WTC11 (cell line): ENCODE measurements around the gene P4HB. TPM values are rescaled to one million over a fixed set of nuclear protein-coding genes. Genes with fewer than 3 reads are reported as not detected.

Experiments
- ATAC-seq: fragments of 200-7000 bp; cut with Tn5 transposase; 2 replicates; pipeline ENCODE4 v1.10.0; 2021; ENCODE audit warnings: mild to moderate bottlenecking, moderate library complexity
- CTCF ChIA-PET: fragments of 300-600 bp; sonication (Branson Sonifier 250); formaldehyde crosslinking; loops from one replicate; lab custom pipeline; 2021; ENCODE audit warnings: antibody characterized with exemption; lab: Charles Lee
- POLR2A ChIA-PET: fragments of 350-600 bp; sonication (Branson Sonifier 250); formaldehyde crosslinking; loops from one replicate; lab custom pipeline; 2021; ENCODE audit warnings: antibody characterized with exemption; lab: Charles Lee
- DNase-seq: peaks from one replicate; pipeline ENCODE4 v3.0.0; 2021; ENCODE audit warnings: low spot score
- H3K27ac Mint-ChIP-seq: 2 replicates; pipeline ENCODE4 v1.8.0; 2021; ENCODE audit warnings: mixed read lengths
- H3K27me3 Mint-ChIP-seq: 2 replicates; pipeline ENCODE4 v1.8.0; 2021; ENCODE audit warnings: low read depth, mild to moderate bottlenecking, moderate library complexity, mixed read lengths
- H3K36me3 Mint-ChIP-seq: 2 replicates; pipeline ENCODE4 v1.8.0; 2021; ENCODE audit warnings: mixed read lengths
- H3K4me1 Mint-ChIP-seq: 2 replicates; pipeline ENCODE4 v1.8.0; 2022; ENCODE audit warnings: mixed read lengths
- H3K4me3 Mint-ChIP-seq: 2 replicates; pipeline ENCODE4 v1.8.0; 2021; ENCODE audit warnings: mild to moderate bottlenecking, moderate library complexity, mixed read lengths
- H3K9me3 Mint-ChIP-seq: 2 replicates; pipeline ENCODE4 v1.8.0; 2021; ENCODE audit warnings: mixed read lengths
- ATF2 ChIP-seq: sonication (generic); formaldehyde crosslinking; IDR thresholded peaks from 2 replicates; pipeline ENCODE4 v1.8.1; 2022; ENCODE audit warnings: low read depth, missing genetic modification reagents, borderline replicate concordance
- CDX4 ChIP-seq: fragments of 250-450 bp; sonication (Bioruptor Pico); IDR thresholded peaks from 2 replicates; pipeline ENCODE4 v1.9.0; 2021; ENCODE audit warnings: moderate library complexity, mild to moderate bottlenecking, inconsistent platforms, borderline replicate concordance
- EMX1 ChIP-seq: fragments of 250-450 bp; sonication (Bioruptor Pico); IDR thresholded peaks from 2 replicates; pipeline ENCODE4 v1.8.0; 2021; ENCODE audit warnings: mild to moderate bottlenecking
- FOXJ3 ChIP-seq: sonication (generic); formaldehyde crosslinking; IDR thresholded peaks from 2 replicates; pipeline ENCODE4 v1.9.0; 2021; ENCODE audit warnings: missing genetic modification reagents, mild to moderate bottlenecking, borderline replicate concordance
- HMGXB4 ChIP-seq: sonication (generic); formaldehyde crosslinking; IDR thresholded peaks from 2 replicates; pipeline ENCODE4 v1.8.1; 2023; ENCODE audit warnings: mild to moderate bottlenecking, moderate library complexity, missing genetic modification reagents
- IRF1 ChIP-seq: sonication (generic); formaldehyde crosslinking; IDR thresholded peaks from 2 replicates; pipeline ENCODE4 v1.8.0; 2023; ENCODE audit warnings: missing genetic modification reagents
- KAT7 ChIP-seq: sonication (generic); formaldehyde crosslinking; IDR thresholded peaks from 2 replicates; pipeline ENCODE4 v1.8.1; 2023; ENCODE audit warnings: missing genetic modification reagents, mild to moderate bottlenecking, borderline replicate concordance
- NR3C1 ChIP-seq: sonication (generic); formaldehyde crosslinking; conservative IDR thresholded peaks from 2 replicates; pipeline ENCODE4 v1.8.1; 2023; ENCODE audit warnings: low read depth, mild to moderate bottlenecking, missing genetic modification reagents
- RELA ChIP-seq: sonication (generic); formaldehyde crosslinking; IDR thresholded peaks from 2 replicates; pipeline ENCODE4 v1.8.1; 2022; ENCODE audit warnings: missing genetic modification reagents, mild to moderate bottlenecking, borderline replicate concordance
- SMAD4 ChIP-seq: sonication (generic); formaldehyde crosslinking; IDR thresholded peaks from 2 replicates; pipeline ENCODE4 v1.8.0; 2022; ENCODE audit warnings: mild to moderate bottlenecking, missing genetic modification reagents
- SP1 ChIP-seq: sonication (generic); formaldehyde crosslinking; conservative IDR thresholded peaks from 2 replicates; pipeline ENCODE4 v1.8.1; 2022; ENCODE audit warnings: missing genetic modification reagents
- TP53 ChIP-seq: sonication (generic); formaldehyde crosslinking; IDR thresholded peaks from 2 replicates; pipeline ENCODE4 v1.8.1; 2023; ENCODE audit warnings: mild to moderate bottlenecking, missing genetic modification reagents
- ZNF219 ChIP-seq: sonication (generic); formaldehyde crosslinking; IDR thresholded peaks from 2 replicates; pipeline ENCODE4 v1.8.0; 2023; ENCODE audit warnings: missing genetic modification reagents, mild to moderate bottlenecking, borderline replicate concordance
- ZNF317 ChIP-seq: sonication (generic); formaldehyde crosslinking; IDR thresholded peaks from 2 replicates; pipeline ENCODE4 v1.8.1; 2023; ENCODE audit warnings: low read depth, mild to moderate bottlenecking, moderate library complexity, missing genetic modification reagents, borderline replicate concordance
- ZSCAN18 ChIP-seq: fragments of 250-450 bp; sonication (Bioruptor Pico); IDR thresholded peaks from 2 replicates; pipeline ENCODE4 v2.1.2; 2022; ENCODE audit warnings: mild to moderate bottlenecking, moderate library complexity
- total RNA-seq: library from RNA; stranded (reverse); gene quantifications from 3 replicates; pipeline ENCODE4 v1.2.3, GENCODE V29; 2021
- TF ChIP-seq, protein P1 (sequence below): fragments of 250-450 bp; sonication (Bioruptor Pico); IDR thresholded peaks from 2 replicates; pipeline ENCODE4 v1.9.0; 2021; ENCODE audit warnings: mild to moderate bottlenecking
- TF ChIP-seq, protein P2 (sequence below): fragments of 250-450 bp; sonication (Bioruptor Pico); IDR thresholded peaks from 2 replicates; pipeline ENCODE4 v1.9.0; 2021; ENCODE audit warnings: mild to moderate bottlenecking
- TF ChIP-seq, protein P3 (sequence below): sonication (generic); formaldehyde crosslinking; IDR thresholded peaks from 2 replicates; pipeline ENCODE4 v1.8.1; 2022; ENCODE audit warnings: missing genetic modification reagents, borderline replicate concordance
- TF ChIP-seq, protein P4 (sequence below): sonication (generic); formaldehyde crosslinking; IDR thresholded peaks from 2 replicates; pipeline ENCODE4 v1.8.1; 2023; ENCODE audit warnings: mild to moderate bottlenecking, missing genetic modification reagents, moderate library complexity

P4HB gene
- total RNA-seq, 1 experiment from 2014 or later, result 380 TPM

- Mint-ChIP-seq H3K4me3 (no peak overlapping the region), H3K4me1 (peaks cover 17% of the 10 kb centered on the region)
- no peak for DNase-seq
- TF ChIP-seq ZSCAN18 (CRISPR knock-in tag), result no peak
- TF ChIP-seq ATF2 (CRISPR knock-in tag), result no peak
- TF ChIP-seq NR3C1 (CRISPR knock-in tag), result no peak
- TF ChIP-seq IRF1 (CRISPR knock-in tag), result no peak
- TF ChIP-seq, protein P1, sequence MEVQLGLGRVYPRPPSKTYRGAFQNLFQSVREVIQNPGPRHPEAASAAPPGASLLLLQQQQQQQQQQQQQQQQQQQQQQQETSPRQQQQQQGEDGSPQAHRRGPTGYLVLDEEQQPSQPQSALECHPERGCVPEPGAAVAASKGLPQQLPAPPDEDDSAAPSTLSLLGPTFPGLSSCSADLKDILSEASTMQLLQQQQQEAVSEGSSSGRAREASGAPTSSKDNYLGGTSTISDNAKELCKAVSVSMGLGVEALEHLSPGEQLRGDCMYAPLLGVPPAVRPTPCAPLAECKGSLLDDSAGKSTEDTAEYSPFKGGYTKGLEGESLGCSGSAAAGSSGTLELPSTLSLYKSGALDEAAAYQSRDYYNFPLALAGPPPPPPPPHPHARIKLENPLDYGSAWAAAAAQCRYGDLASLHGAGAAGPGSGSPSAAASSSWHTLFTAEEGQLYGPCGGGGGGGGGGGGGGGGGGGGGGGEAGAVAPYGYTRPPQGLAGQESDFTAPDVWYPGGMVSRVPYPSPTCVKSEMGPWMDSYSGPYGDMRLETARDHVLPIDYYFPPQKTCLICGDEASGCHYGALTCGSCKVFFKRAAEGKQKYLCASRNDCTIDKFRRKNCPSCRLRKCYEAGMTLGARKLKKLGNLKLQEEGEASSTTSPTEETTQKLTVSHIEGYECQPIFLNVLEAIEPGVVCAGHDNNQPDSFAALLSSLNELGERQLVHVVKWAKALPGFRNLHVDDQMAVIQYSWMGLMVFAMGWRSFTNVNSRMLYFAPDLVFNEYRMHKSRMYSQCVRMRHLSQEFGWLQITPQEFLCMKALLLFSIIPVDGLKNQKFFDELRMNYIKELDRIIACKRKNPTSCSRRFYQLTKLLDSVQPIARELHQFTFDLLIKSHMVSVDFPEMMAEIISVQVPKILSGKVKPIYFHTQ (CRISPR knock-in tag), result no peak
- TF ChIP-seq SP1 (CRISPR knock-in tag), result no peak
- TF ChIP-seq FOXJ3 (CRISPR knock-in tag), result no peak
- no peak for TF ChIP-seq ZNF219 (CRISPR knock-in tag)
- no peak for TF ChIP-seq ZNF317
- TF ChIP-seq EMX1 (CRISPR knock-in tag), result no peak
- no peak for TF ChIP-seq CDX4
- TF ChIP-seq TP53 (CRISPR knock-in tag), result no peak
- TF ChIP-seq, all 79 proteins: peak for 0
- POLR2A ChIA-PET, result no interaction called here
- H3K36me3 Mint-ChIP-seq, result no peaks in the 10 kb centered on the region
- ATAC-seq, result no peak
- 0 out of 2 replicates have a peak overlapping the region, but pooled peaks have one; percentile 36 for H3K27ac Mint-ChIP-seq
- no peaks in the 10 kb centered on the region for H3K27me3 Mint-ChIP-seq
- no peaks in the 10 kb centered on the region for H3K9me3 Mint-ChIP-seq
- CTCF ChIA-PET, result no interaction called here
These were observed 30.5 kb downstream of the P4HB start for GRCh38 chr17:81829858-81830257.

- Mint-ChIP-seq H3K27me3 (no peaks in the 10 kb centered on the region), H3K27ac (peak overlapping the region; percentile 69), H3K4me1 (peaks cover 17% of the 10 kb centered on the region), H3K4me3 (no peak overlapping the region), H3K36me3 (no peaks in the 10 kb centered on the region), H3K9me3 (no peaks in the 10 kb centered on the region)
- DNase-seq, result no peak
- ChIA-PET POLR2A (no interaction called here), CTCF (interaction anchor here (0.7 to 2.1 kb wide), 5 partner anchors 12 to 117 kb away, joined by 3 to 6 read pairs (median 3); no protein-coding TSS in a partner anchor)
- ATAC-seq, result no peak
- TF ChIP-seq KAT7 (CRISPR knock-in tag), result no peak
- TF ChIP-seq, protein P2, sequence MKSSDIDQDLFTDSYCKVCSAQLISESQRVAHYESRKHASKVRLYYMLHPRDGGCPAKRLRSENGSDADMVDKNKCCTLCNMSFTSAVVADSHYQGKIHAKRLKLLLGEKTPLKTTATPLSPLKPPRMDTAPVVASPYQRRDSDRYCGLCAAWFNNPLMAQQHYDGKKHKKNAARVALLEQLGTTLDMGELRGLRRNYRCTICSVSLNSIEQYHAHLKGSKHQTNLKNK (CRISPR knock-in tag), result no peak
- TF ChIP-seq RELA (CRISPR knock-in tag), result no peak
- TF ChIP-seq, protein P3, sequence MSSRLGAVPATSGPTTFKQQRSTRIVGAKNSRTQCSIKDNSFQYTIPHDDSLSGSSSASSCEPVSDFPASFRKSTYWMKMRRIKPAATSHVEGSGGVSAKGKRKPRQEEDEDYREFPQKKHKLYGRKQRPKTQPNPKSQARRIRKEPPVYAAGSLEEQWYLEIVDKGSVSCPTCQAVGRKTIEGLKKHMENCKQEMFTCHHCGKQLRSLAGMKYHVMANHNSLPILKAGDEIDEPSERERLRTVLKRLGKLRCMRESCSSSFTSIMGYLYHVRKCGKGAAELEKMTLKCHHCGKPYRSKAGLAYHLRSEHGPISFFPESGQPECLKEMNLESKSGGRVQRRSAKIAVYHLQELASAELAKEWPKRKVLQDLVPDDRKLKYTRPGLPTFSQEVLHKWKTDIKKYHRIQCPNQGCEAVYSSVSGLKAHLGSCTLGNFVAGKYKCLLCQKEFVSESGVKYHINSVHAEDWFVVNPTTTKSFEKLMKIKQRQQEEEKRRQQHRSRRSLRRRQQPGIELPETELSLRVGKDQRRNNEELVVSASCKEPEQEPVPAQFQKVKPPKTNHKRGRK (CRISPR knock-in tag), result no peak
- no peak for TF ChIP-seq HMGXB4
- TF ChIP-seq, protein P4, sequence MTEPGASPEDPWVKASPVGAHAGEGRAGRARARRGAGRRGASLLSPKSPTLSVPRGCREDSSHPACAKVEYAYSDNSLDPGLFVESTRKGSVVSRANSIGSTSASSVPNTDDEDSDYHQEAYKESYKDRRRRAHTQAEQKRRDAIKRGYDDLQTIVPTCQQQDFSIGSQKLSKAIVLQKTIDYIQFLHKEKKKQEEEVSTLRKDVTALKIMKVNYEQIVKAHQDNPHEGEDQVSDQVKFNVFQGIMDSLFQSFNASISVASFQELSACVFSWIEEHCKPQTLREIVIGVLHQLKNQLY (CRISPR knock-in tag), result no peak
- TF ChIP-seq IRF1 (CRISPR knock-in tag), result no peak
- no peak for TF ChIP-seq SMAD4 (CRISPR knock-in tag)
These were observed 31.7 kb downstream of the P4HB start for GRCh38 chr17:81828656-81829055.
